Measurements from ENCODE around the gene SHC3.

GRCh38 chr9:89022001-89022759, 156.4 kb downstream of the SHC3 start:
- TF ChIP-seq MYC (IDR thresholded peaks at IDR 0.05; ENCODE audit: low read depth, low read length) (no peak), CTCF (IDR thresholded peaks at IDR 0.05; ENCODE audit: low read depth, low read length) (no peak), POLR2A (IDR thresholded peaks at IDR 0.05; ENCODE audit: extremely low read depth, insufficient read length) (no peak)

Measured in NB4 (cell line).